H9 (cell line): Measurements from ENCODE around the gene NDC80. TPM values are rescaled to one million over a fixed set of nuclear protein-coding genes. Genes with fewer than 3 reads are reported as not detected.

Experiments
- DNase-seq: peaks from one replicate; pipeline ENCODE4 v3.0.0-alpha.2; 2017
- H2AFZ ChIP-seq: one replicate; pipeline ENCODE4 v1.6.1; 2013; ENCODE audit warnings: mild to moderate bottlenecking, low read length, control low read depth, moderate library complexity
- H2AK5ac ChIP-seq: 2 replicates; pipeline ENCODE4 v1.6.1; 2013; ENCODE audit warnings: low read length, control low read depth, mixed read lengths; ENCODE audit not compliant: insufficient read length
- H2BK120ac ChIP-seq: one replicate; pipeline ENCODE4 v1.6.1; 2013; ENCODE audit warnings: low read depth, mild to moderate bottlenecking, low read length, control low read depth, inconsistent platforms; ENCODE audit not compliant: poor library complexity, severe bottlenecking
- H2BK12ac ChIP-seq: 2 replicates; pipeline ENCODE4 v1.6.1; 2013; ENCODE audit warnings: low read length, control low read depth, mixed read lengths, low read depth; ENCODE audit not compliant: insufficient read length
- H2BK15ac ChIP-seq: 2 replicates; pipeline ENCODE4 v1.6.1; 2013; ENCODE audit warnings: low read depth, low read length, control low read depth
- H2BK20ac ChIP-seq: one replicate; pipeline ENCODE4 v1.6.1; 2013; ENCODE audit warnings: low read depth, mild to moderate bottlenecking, low read length, control low read depth, inconsistent platforms; ENCODE audit not compliant: poor library complexity, severe bottlenecking
- H2BK5ac ChIP-seq: 2 replicates; pipeline ENCODE4 v1.6.1; 2013; ENCODE audit warnings: low read length, control low read depth, mixed read lengths; ENCODE audit not compliant: insufficient read length
- H3K14ac ChIP-seq: 2 replicates; pipeline ENCODE4 v1.6.1; 2013; ENCODE audit warnings: low read length, control low read depth; ENCODE audit not compliant: insufficient read depth
- H3K18ac ChIP-seq: 2 replicates; pipeline ENCODE4 v1.6.1; 2013; ENCODE audit warnings: low read depth, mild to moderate bottlenecking, mixed read lengths, low read length, control low read depth; ENCODE audit not compliant: insufficient read length
- H3K23ac ChIP-seq: 2 replicates; pipeline ENCODE4 v1.6.1; 2013; ENCODE audit warnings: low read length, control low read depth, mixed read lengths, low read depth; ENCODE audit not compliant: insufficient read length
- H3K23me2 ChIP-seq: 2 replicates; pipeline ENCODE4 v1.6.1; 2013; ENCODE audit warnings: low read depth, mild to moderate bottlenecking, mixed read lengths, low read length, control low read depth; ENCODE audit not compliant: insufficient read length, poor library complexity, severe bottlenecking
- H3K27ac ChIP-seq: 2 replicates; pipeline ENCODE4 v1.5.1; 2013; ENCODE audit warnings: low read length, control low read depth, mixed read lengths, low read depth; ENCODE audit not compliant: insufficient read length
- H3K27me3 ChIP-seq: 2 replicates; pipeline ENCODE4 v1.6.1; 2013; ENCODE audit warnings: low read length, control low read depth, inconsistent platforms; ENCODE audit not compliant: insufficient read depth
- H3K4ac ChIP-seq: 2 replicates; pipeline ENCODE4 v1.6.1; 2013; ENCODE audit warnings: low read depth, mild to moderate bottlenecking, control low read depth, inconsistent platforms, low read length, moderate library complexity
- H3K4me1 ChIP-seq: 2 replicates; pipeline ENCODE4 v1.6.1; 2013; ENCODE audit warnings: low read length, control low read depth, inconsistent platforms; ENCODE audit not compliant: insufficient read depth
- H3K4me2 ChIP-seq: 2 replicates; pipeline ENCODE4 v1.6.1; 2013; ENCODE audit warnings: low read length, control low read depth, mixed read lengths; ENCODE audit not compliant: insufficient read length, insufficient read depth
- H3K56ac ChIP-seq: 2 replicates; pipeline ENCODE4 v1.6.1; 2013; ENCODE audit warnings: low read depth, mild to moderate bottlenecking, mixed read lengths, low read length, control low read depth; ENCODE audit not compliant: insufficient read length
- H3K79me1 ChIP-seq: 2 replicates; pipeline ENCODE4 v1.6.1; 2013; ENCODE audit warnings: low read depth, mild to moderate bottlenecking, moderate library complexity, low read length, control low read depth, inconsistent platforms; ENCODE audit not compliant: insufficient read depth, poor library complexity, severe bottlenecking
- H3K79me2 ChIP-seq: 2 replicates; pipeline ENCODE4 v1.6.1; 2013; ENCODE audit warnings: low read length, control low read depth, inconsistent platforms; ENCODE audit not compliant: insufficient read depth
- H3K9ac ChIP-seq: 2 replicates; pipeline ENCODE4 v1.6.1; 2013; ENCODE audit warnings: low read length, control low read depth, mixed read lengths; ENCODE audit not compliant: insufficient read length; ENCODE audit errors: extremely low read depth
- H3K9me3 ChIP-seq: one replicate; pipeline ENCODE4 v1.6.1; 2013; ENCODE audit warnings: low read depth, low read length, inconsistent platforms; ENCODE audit not compliant: control insufficient read depth
- H3T11ph ChIP-seq: one replicate; pipeline ENCODE4 v1.6.1; 2013; ENCODE audit warnings: mild to moderate bottlenecking, low read length, control low read depth, inconsistent platforms
- H4K20me1 ChIP-seq: one replicate; pipeline ENCODE4 v1.6.1; 2013; ENCODE audit not compliant: control insufficient read depth, insufficient read length, insufficient read depth
- H4K5ac ChIP-seq: 2 replicates; pipeline ENCODE4 v1.6.1; 2013; ENCODE audit warnings: low read depth, mild to moderate bottlenecking, mixed read lengths, low read length, control low read depth; ENCODE audit not compliant: insufficient read length
- H4K8ac ChIP-seq: replicated peaks from 2 replicates; pipeline ENCODE4 v1.6.1; 2013; ENCODE audit warnings: low read length, control low read depth, mixed read lengths, low read depth; ENCODE audit not compliant: insufficient read length
- H4K91ac ChIP-seq: 2 replicates; pipeline ENCODE4 v1.6.1; 2013; ENCODE audit warnings: low read depth, mild to moderate bottlenecking, moderate library complexity, mixed read lengths, low read length, control low read depth; ENCODE audit not compliant: insufficient read length
- H3K27ac Mint-ChIP-seq, 3 experiments: 2 replicates in 2 of 3; 3 replicates in 1 of 3; pipeline ENCODE4 v1.8.0; 2020 to 2021; ENCODE audit warnings: mixed read lengths in 3 of 3, mild to moderate bottlenecking in 1 of 3, moderate library complexity in 1 of 3
- H3K27me3 Mint-ChIP-seq: 2 replicates; pipeline ENCODE4 v1.8.0; 2021; ENCODE audit warnings: low read depth, mild to moderate bottlenecking, moderate library complexity, mixed read lengths
- H3K36me3 Mint-ChIP-seq, 3 experiments: 2 replicates in 2 of 3; 3 replicates in 1 of 3; pipeline ENCODE4 v1.8.0; 2020 to 2021; ENCODE audit warnings: low read depth in 3 of 3, mixed read lengths in 3 of 3; ENCODE audit not compliant: insufficient read depth in 1 of 3
- H3K4me1 Mint-ChIP-seq, 2 experiments: 2 replicates each; pipeline ENCODE4 v1.8.0; 2020; ENCODE audit warnings: mixed read lengths in 2 of 2
- H3K4me3 Mint-ChIP-seq, 2 experiments: 2 replicates in 1 of 2; 3 replicates in 1 of 2; pipeline ENCODE4 v1.8.0; 2020 to 2021; ENCODE audit warnings: mild to moderate bottlenecking in 2 of 2, mixed read lengths in 2 of 2, moderate library complexity in 1 of 2
- H3K9me3 Mint-ChIP-seq, 2 experiments: 2 replicates in 1 of 2; 3 replicates in 1 of 2; pipeline ENCODE4 v1.8.0; 2020; ENCODE audit warnings: mild to moderate bottlenecking in 2 of 2, mixed read lengths in 2 of 2, moderate library complexity in 1 of 2
- CTCF ChIP-seq: fragments of 200-600 bp; sonication (generic); conservative IDR thresholded peaks from 3 replicates; pipeline ENCODE4 v1.8.0; 2021; ENCODE audit warnings: antibody characterized with exemption, mild to moderate bottlenecking
- WGBS: extraction: QIAGEN DNeasy Blood & Tissue Kit; methylation state at CpG from one replicate; pipeline ENCODE4 v1.1.7; 2013; ENCODE audit warnings: missing lambda C conversion rate, low lambda C conversion rate, mixed read lengths; ENCODE audit not compliant: insufficient read length; ENCODE audit errors: extremely low coverage; 5-methylcytosine and 5-hydroxymethylcytosine counted together
- total RNA-seq: library from RNA; stranded (reverse); gene quantifications from 2 replicates; pipeline ENCODE4 v1.2.1, GENCODE V29; 2021

Gene NDC80
- total RNA-seq, 1 experiment from 2014 or later = 39.5 TPM

- Histone ChIP-seq H3K18ac (no peak overlapping the region), H3K56ac (no peak overlapping the region), H2AFZ (no peak overlapping the region), H3K27me3 (no peaks in the 10 kb centered on the region), H3K23me2 (no peaks in the 10 kb centered on the region), H3T11ph (no peak overlapping the region), H2BK5ac (no peak overlapping the region), H3K4ac (no peak overlapping the region), H4K5ac (no peak overlapping the region), H2BK12ac (no peak overlapping the region), H2BK15ac (no peak overlapping the region), H3K4me2 (no peak overlapping the region), H3K79me2 (no peaks in the 10 kb centered on the region), H3K9ac (no peak overlapping the region), H3K4me1 (no peaks in the 10 kb centered on the region; the same call in 1 of the 2 replicates), H3K23ac (no peak overlapping the region), H4K20me1 (no peaks in the 10 kb centered on the region), H3K9me3 (no peaks in the 10 kb centered on the region), H2AK5ac (no peak overlapping the region), H3K79me1 (no peaks in the 10 kb centered on the region), H2BK20ac (no peak overlapping the region), H3K14ac (no peak overlapping the region), H4K8ac (no peak overlapping the region), H2BK120ac (no peak overlapping the region), H3K27ac (no peak overlapping the region), H4K91ac (no peak overlapping the region)
- Mint-ChIP-seq H3K4me1 (peaks cover 2 to 5% of the 10 kb centered on the region in 2 experiments; a peak in 3 of 4 replicates), H3K36me3 (no peaks in the 10 kb centered on the region; a peak in 1 of 7 replicates), H3K9me3 (no peaks in the 10 kb centered on the region; a peak in 1 of 5 replicates), H3K27me3 (no peaks in the 10 kb centered on the region), H3K27ac (no peak overlapping the region), H3K4me3 (no peak overlapping the region)
- no CpG with 5 or more reads among the region's 2 CpGs for WGBS
- DNase-seq = no peak
- TF ChIP-seq CTCF = no peak
Observed at GRCh38 chr18:2526329-2526728, 45.0 kb upstream of the NDC80 start.
